GM19023 (cell line): ENCODE results near the gene LOXL1.
"Not testable (repeated sequence)": the region's sequence is repeated elsewhere in the genome, so short reads cannot be mapped to it uniquely, and the experiment has no call there.

Experiments used
- ATAC-seq: cut with Tn5 transposase; IDR thresholded peaks from one replicate; pipeline ENCODE4 v1.9.1; 2021; ENCODE audit warnings: mild to moderate bottlenecking, moderate library complexity; ENCODE audit not compliant: unreplicated experiment

LOXL1 gene

DNA sequence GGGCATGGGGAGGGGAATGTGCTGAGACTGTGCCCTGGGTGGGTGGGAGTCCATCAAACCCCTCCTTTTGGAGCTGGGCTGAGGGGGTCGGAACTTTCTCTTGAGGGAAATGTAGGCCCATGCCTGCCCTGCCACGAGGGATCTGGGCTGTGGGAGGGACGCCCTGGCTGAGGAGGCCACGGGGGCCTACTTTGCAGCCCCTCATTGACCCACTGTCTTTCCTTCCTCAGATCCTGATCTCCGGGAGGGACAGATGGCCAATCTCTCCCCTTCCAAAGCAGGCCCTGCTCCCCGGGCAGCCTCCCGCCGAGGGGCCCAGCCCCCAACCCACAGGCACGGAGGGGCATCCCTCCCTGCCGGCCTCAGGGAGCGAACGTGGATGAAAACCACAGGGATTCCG, 25.3 kb downstream of the LOXL1 start:
- no peak for ATAC-seq

- no peak for ATAC-seq
These were observed 26.1 kb downstream of the LOXL1 start for GRCh38 chr15:73952171-73952912.

DNA sequence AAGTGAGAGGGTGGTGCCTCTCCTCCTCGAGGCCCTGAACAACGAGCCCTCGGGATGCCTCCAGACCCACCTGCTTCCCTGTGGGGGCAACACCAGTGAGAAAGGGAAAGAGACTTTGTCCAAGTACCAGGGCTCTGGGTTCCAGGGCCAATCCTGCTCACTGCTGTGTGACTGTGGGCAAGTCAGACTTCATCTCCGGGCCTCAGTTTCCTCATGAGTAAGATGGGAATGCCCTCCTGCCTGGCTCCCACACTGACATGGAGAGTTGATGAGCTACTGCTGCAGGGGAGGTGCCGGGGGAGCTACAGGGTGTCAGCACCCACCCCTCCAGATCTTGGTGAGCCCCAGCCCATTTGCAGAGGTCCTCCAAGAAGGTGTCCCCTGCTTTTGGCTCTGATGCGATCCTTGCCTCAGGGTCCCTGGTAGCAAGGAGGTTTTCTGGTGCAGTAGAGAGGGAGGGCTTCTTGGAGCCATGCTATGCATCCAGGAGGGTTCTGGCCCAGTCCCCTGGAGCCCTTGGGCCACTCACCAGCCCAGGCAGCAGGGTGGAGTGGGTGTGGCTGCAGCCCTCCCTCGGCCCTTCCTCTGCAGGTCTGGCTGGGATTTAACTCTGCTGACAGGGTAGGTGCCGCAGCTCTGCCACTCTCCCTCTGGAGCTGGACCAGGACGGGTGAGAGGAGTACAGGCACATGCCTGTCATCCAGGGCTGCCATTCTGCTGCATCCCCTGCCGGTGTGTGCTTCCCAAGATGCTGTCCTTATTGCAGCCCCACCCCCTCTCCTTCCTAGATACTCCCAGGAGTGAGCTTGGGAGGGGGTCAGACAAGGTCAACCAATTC, 26.9 kb downstream of the LOXL1 start:
- ATAC-seq: no peak

DNA sequence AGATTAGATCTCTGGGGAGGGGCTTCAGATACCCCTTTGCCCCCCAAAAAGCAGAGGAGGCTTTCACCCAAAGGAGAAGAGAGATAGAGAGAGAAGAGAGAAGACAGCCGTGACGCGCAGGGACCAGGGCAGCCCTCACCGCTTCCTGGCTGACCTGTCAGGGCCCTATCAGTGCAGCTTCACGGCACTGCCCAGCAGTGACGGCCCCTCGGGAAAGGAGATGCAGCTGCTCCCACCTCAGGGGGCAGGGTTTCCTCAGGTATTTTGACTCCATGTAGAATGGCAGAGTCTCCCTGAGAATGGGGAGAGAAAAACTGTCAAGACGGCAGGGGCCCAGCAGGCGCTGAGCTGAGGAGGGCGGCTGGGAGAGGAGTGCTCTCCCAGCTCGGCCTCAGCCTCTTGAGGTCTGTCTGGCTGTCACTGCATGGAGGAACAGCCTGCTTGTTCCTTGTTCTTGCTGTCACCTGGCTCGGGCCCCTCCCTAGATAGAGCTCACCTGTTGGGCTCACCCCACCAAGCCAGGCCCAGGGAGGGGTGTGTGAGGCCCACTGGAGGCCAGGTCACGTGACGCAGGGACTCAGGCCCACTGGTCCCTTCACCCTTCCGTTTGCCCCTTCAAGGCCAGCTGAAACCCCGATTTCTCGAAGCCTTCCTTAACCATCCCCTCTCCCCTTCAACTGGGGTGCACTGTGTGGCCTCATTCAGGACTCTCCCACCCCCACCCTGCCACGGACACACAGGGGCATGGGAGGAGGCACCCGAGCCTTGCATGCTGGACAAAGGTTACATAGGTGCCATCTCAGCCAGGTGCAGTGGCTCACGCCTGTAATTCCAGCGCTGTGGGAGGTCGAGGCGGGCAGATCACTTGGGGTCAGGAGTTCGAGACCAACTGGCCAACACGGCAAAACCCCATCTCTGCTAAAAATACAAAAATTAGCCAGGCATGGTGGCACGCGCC, 28.2 kb downstream of the LOXL1 start:
- no peak for ATAC-seq

DNA sequence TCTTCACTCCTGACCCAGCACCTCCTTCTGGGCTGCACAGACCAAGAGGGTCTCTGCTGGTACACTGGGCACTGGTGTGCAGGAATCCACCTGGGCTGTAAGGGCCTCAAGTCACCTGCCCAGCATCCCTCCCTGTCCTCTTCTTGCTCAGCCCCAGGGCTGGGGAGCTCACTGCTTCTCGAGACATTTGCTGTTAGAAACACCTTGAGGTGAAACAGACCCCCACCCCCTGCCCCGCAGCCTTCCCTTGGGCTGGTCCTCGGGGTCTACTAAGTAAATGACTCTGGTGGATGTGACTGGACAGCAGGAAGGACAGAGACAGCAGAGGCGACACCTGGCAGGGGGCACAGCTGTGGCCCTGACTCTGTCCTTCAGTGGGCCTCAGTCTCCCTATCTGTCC, 29.1 kb downstream of the LOXL1 start:
- no peak for ATAC-seq

GRCh38 chr15:73955861-73956742, 29.8 kb downstream of the LOXL1 start:
- ATAC-seq: no peak

DNA sequence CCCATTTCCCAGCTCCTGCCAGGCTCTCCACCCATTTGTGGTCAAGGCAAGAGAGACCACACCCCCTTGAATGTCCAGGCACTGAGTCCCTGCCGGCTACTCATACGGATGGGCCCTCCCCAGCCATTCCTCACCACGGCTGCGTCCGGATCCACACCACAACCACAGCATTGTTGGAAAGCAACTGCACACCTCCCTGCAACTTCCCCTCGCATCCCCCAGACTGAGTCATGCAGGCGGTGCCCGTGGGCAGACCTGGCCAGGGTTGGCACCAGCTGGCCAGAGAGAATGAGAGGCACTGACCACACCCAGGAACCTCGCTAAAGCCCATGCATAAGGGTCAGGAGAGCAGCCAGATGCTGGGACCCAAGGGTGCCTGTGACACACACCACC, 30.5 kb downstream of the LOXL1 start:
- ATAC-seq: no peak

DNA sequence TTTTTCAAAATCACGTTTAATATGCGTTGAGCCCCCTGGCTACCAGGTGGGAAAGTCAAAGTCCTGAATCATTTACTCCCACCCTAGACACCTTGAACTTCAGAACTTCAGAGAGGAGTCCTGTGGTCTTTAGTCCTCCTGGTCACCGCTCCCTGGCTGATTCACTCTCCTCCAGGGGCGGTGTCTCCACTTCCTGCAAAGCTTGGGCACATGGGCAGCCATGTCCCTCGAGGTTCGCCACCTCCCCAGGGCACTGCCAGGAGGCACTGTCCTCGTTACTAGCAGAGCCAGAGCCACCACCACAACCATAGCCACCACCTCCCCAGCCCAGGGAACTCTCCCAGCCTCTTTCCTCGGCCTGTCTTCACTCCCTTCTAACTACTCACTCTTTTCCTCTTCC, 31.0 kb downstream of the LOXL1 start:
- no peak for ATAC-seq

GRCh38 chr15:73957785-73958184, 31.5 kb downstream of the LOXL1 start:
- no peak for ATAC-seq

DNA sequence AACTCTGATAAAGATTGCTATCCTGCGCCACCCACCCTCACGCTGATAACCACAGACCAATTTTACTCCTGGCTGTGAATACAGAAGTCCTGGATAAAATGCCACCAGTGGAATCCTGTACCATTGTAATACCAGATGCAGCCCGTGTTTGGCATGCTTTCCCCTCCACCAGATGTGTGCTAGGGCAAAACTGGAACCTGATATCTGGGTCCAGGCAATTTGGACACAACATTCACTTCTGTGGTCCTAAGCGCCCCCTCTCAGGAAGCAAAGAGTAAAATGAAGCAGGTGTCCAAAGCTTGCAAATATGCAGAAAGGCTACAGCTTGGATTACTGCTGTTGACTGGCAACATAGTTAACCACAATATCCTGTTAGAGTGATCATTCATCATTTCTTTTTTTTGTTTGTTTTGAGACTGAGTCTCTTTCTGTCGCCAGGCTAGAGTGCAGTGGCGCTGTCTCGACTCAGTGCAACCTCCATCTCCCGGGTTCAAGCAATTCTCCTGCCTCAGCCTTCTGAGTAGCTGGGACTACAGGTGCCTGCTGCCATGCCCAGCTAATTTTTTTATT, 32.8 kb downstream of the LOXL1 start:
- ATAC-seq: no peak

DNA sequence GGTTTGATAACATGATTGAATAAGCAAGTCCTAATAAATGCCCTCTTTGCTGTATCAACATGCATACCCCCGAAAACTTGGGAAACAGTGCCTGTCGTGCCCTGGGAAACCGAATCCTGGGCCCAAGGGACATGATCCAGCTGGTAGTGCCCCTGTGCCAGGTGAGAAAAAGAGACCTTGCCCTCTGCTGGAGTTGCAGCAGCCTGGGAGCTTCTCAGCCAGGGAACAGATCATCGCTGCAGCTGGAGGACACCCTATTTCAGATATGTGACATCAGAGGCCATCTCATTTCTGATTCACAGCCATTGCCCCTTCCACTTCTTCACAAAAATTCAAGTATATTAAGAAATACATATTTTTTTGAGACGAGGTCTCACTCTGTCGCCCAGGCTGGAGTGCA, 33.5 kb downstream of the LOXL1 start:
- ATAC-seq: no peak

DNA sequence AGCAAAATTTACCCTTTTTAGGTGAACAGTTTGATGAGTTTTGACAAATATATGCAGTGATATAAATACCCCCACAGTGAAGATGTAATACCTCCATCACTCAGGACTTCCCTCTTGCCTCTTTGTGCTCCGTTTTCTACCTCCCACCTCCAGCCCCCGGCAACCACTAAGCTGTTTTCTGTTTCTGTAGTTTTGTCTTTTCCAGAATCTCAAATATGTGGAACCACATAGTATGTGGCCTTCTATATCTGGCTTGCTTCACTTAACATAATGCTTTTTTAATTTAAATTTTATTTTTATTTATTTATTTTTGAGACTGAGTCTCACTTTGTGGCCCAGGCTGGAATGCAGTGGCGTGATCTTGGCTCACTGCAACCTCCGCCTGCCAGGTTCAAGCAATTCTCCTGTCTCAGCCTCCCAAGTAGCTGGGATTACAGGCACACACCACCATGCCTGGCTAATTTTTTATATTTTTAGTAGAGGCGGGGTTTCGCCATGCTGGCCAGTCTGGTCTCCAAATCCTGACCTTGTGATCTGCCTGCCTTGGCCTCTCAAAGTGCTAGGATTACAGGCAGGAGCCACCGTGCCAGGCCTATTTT, 34.3 kb downstream of the LOXL1 start:
- not testable (repeated sequence) for ATAC-seq

DNA sequence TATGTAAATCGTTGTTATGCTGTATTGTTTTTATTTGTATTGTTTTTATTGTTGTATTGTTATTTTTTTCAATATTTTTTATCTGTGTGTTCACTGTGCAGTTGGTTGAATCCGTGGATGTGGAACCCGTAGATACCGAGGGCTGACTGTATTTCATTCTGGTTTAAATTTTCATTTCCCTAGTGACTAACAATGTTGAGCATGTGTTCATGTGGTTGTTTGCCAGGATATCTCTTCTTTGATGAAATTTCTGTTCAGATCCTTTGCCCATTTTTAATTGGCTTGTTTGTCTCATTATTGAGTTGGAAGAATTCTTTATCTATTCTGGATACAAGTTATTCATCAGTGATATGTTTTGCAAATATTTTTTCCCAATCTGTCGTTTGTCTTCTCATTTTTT, 36.2 kb downstream of the LOXL1 start:
- no peak for ATAC-seq

DNA sequence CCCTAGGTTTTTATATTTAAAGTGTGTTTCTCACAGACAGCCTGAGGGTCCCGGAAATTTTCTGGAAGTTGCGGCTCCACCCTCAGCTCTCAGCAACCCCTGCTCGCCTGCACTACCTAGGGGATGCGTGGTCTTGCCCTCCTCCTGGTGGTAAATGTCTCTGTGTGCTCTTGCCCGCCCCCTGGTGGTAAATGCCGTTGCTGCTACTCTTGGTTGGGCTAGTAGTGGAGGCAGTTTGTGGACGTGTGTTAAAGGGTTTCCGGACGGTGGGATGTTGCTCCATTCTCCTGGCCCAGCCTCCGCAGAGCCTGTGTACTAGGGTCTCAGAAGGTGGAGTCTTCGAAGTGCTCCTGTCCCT, 38.5 kb downstream of the LOXL1 start:
- peak; percentile 60 for ATAC-seq

DNA sequence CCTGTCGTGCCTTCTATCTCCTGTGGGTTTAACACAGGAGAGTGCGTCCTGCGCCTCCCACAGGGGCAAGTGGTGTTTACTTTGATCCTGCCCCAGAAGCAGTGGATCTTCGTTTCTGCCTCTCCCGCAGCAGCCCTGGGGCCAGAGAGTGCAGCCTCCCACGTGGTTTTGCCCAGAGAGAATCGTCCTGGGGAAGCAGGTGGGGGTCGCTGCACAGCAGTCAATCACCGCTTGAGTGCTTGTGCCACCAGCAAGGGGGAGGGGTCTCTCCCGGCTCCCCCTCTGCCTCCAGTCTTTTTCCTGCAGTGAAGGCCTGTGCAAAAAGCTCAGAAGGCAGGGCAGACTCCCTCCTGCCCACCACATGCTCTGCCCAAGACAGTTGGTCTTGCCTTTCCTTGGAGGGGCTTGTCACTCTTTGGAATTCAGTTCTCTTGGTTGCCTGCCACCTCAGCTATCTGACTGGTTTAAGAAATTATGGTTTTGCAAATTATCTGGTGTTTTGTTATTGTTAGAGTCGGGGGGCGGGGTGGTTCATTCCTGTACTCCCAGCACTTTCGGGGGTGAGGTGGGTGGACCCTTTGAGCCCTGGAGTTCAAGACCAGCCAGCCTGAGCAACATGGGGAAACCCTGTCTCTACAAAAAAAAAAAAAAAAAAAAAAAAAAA, 39.0 kb downstream of the LOXL1 start:
- peak; percentile 22 for ATAC-seq

DNA sequence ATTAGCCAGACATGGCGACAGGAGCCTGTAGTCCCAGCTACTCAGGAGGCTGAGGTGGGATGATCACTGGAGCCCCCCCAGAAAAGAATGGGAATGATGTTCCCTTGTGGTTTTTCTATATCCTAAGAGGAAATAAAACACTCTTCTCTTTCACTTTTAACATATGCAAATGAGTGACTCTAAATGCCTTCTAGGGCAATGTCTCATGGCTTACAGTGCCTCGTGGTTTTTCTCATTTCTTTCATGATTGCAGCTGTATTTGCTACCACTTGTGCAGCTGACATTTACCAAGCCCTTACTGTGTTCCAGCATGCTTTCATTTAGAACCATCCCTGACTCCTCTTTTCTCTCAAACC, 39.5 kb downstream of the LOXL1 start:
- ATAC-seq: peak; percentile 41

DNA sequence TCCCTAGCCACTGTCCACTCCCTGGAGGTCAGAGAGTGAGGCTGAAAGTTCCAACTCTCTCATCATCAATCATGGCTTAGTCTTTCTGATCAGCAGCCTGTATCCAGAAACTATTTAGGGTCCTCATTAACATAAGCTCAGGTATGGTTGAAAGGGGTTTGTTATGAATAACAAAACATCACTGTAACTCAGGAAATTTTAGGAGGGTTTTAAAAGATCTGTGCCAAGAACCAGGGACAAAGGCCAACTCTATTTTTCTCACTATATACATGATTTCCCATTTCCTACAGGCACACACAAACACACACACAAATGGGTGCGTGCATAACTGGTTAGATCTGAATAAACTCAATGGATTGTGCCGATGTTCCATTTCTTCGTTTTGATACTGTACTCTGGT, 42.2 kb downstream of the LOXL1 start:
- no peak for ATAC-seq

GRCh38 chr15:73969151-73969759, 43.0 kb downstream of the LOXL1 start:
- ATAC-seq: no peak
